SK-N-SH treated with all-trans-retinoic acid at 6 μM for 48 hours (cell line): ENCODE measurements around the gene EHD2.

Experiments
- CREB5 ChIP-seq: fragments of 250-450 bp; sonication (Bioruptor Pico); IDR thresholded peaks from 2 replicates; pipeline ENCODE4 v1.5.1; 2020; ENCODE audit warnings: low read depth, mild to moderate bottlenecking, moderate library complexity
- CSDC2 ChIP-seq: fragments of 250-450 bp; sonication (Bioruptor Pico); IDR thresholded peaks from 2 replicates; pipeline ENCODE4 v1.5.0; 2020; ENCODE audit warnings: mild to moderate bottlenecking, moderate library complexity
- CSRNP3 ChIP-seq: fragments of 250-450 bp; sonication (Bioruptor Pico); IDR thresholded peaks from 2 replicates; pipeline ENCODE4 v1.5.1; 2021; ENCODE audit warnings: mild to moderate bottlenecking, moderate library complexity
- GLIS3 ChIP-seq: fragments of 250-450 bp; sonication (Bioruptor Pico); IDR thresholded peaks from 2 replicates; pipeline ENCODE4 v1.5.0; 2020; ENCODE audit warnings: mild to moderate bottlenecking, moderate library complexity
- OSR1 ChIP-seq: fragments of 250-450 bp; sonication (Bioruptor Pico); IDR thresholded peaks from 2 replicates; pipeline ENCODE4 v1.8.0; 2022; ENCODE audit warnings: moderate library complexity, mild to moderate bottlenecking, inconsistent platforms
- PATZ1 ChIP-seq: fragments of 250-450 bp; sonication (Bioruptor Pico); IDR thresholded peaks from 2 replicates; pipeline ENCODE4 v1.8.0; 2020; ENCODE audit warnings: mild to moderate bottlenecking, moderate library complexity, borderline replicate concordance
- RARB ChIP-seq: fragments of 250-450 bp; sonication (Bioruptor Pico); IDR thresholded peaks from 2 replicates; pipeline ENCODE4 v1.8.0; 2021; ENCODE audit warnings: mild to moderate bottlenecking, moderate library complexity
- TCF4 ChIP-seq: fragments of 250-450 bp; sonication (Bioruptor Pico); IDR thresholded peaks from 2 replicates; pipeline ENCODE4 v1.8.0; 2021; ENCODE audit warnings: mild to moderate bottlenecking, moderate library complexity, borderline replicate concordance
- TOX ChIP-seq: fragments of 250-450 bp; sonication (Bioruptor Pico); IDR thresholded peaks from 2 replicates; pipeline ENCODE4 v1.8.0; 2021; ENCODE audit warnings: mild to moderate bottlenecking, moderate library complexity, borderline replicate concordance
- TSHZ2 ChIP-seq: fragments of 250-450 bp; sonication (Bioruptor Pico); IDR thresholded peaks from 2 replicates; pipeline ENCODE4 v1.5.0; 2020; ENCODE audit warnings: mild to moderate bottlenecking, moderate library complexity
- ZFP3 ChIP-seq: fragments of 250-450 bp; sonication (Bioruptor Pico); IDR thresholded peaks from 2 replicates; pipeline ENCODE4 v1.5.0; 2020; ENCODE audit warnings: mild to moderate bottlenecking, moderate library complexity
- ZFP30 ChIP-seq: fragments of 450-650 bp; formaldehyde crosslinking; IDR thresholded peaks from 2 replicates; pipeline ENCODE4 v1.5.0; 2022; ENCODE audit warnings: mild to moderate bottlenecking, moderate library complexity
- ZNF565 ChIP-seq: fragments of 450-650 bp; formaldehyde crosslinking; conservative IDR thresholded peaks from 2 replicates; pipeline ENCODE4 v1.5.0; 2020; ENCODE audit warnings: low read depth, mild to moderate bottlenecking, moderate library complexity
- ZNF8 ChIP-seq: fragments of 450-650 bp; formaldehyde crosslinking; IDR thresholded peaks from 2 replicates; pipeline ENCODE4 v1.5.0; 2020; ENCODE audit warnings: mild to moderate bottlenecking, moderate library complexity

- TF ChIP-seq TOX (CRISPR knock-in tag) = no peak
- TF ChIP-seq TSHZ2 (CRISPR knock-in tag) = no peak
- TF ChIP-seq PATZ1 (CRISPR knock-in tag) = no peak
- no peak for TF ChIP-seq CSRNP3 (CRISPR knock-in tag)
- TF ChIP-seq RARB (CRISPR knock-in tag) = no peak
- no peak for TF ChIP-seq ZNF8 (CRISPR knock-in tag)
- TF ChIP-seq TCF4 (CRISPR knock-in tag) = no peak
- TF ChIP-seq CREB5 = no peak
- no peak for TF ChIP-seq ZFP3 (CRISPR knock-in tag)
- TF ChIP-seq CSDC2 = no peak
- TF ChIP-seq OSR1 (CRISPR knock-in tag) = no peak
- no peak for TF ChIP-seq ZNF565 (CRISPR knock-in tag)
- TF ChIP-seq ZFP30 (CRISPR knock-in tag) = no peak
- no peak for TF ChIP-seq GLIS3 (CRISPR knock-in tag)
Observed at GRCh38 chr19:47762615-47763308, 49.5 kb downstream of the EHD2 start.
